IPS-15b (cell line): Measurements from ENCODE around the gene SCGB3A2.

Source experiments
- H3K27me3 ChIP-seq: one replicate; pipeline ENCODE4 v1.6.1; 2013; ENCODE audit warnings: low read length; ENCODE audit not compliant: control insufficient read depth, insufficient read depth
- H3K36me3 ChIP-seq: one replicate; pipeline ENCODE4 v1.6.1; 2013; ENCODE audit warnings: low read length; ENCODE audit not compliant: control insufficient read depth, insufficient read depth
- H3K4me1 ChIP-seq: one replicate; pipeline ENCODE4 v1.6.1; 2013; ENCODE audit warnings: mild to moderate bottlenecking, low read length; ENCODE audit not compliant: control insufficient read depth, insufficient read depth
- H3K4me3 ChIP-seq: one replicate; pipeline ENCODE4 v1.5.1; 2013; ENCODE audit warnings: low read depth, low read length
- H3K9ac ChIP-seq: one replicate; pipeline ENCODE4 v1.6.1; 2013; ENCODE audit warnings: low read depth, mild to moderate bottlenecking, low read length
- H3K9me3 ChIP-seq: one replicate; pipeline ENCODE4 v1.6.1; 2013; ENCODE audit warnings: mild to moderate bottlenecking, low read length; ENCODE audit not compliant: control insufficient read depth, insufficient read depth

The SCGB3A2 gene

GRCh38 chr5:147853372-147853987 is 25.0 kb upstream of the SCGB3A2 start:
- Histone ChIP-seq H3K27me3 (no peaks in the 10 kb centered on the region), H3K9ac (no peak overlapping the region), H3K9me3 (no peaks in the 10 kb centered on the region), H3K36me3 (no peaks in the 10 kb centered on the region), H3K4me1 (peaks cover 4% of the 10 kb centered on the region), H3K4me3 (no peak overlapping the region)

- H3K9ac ChIP-seq, result no peak overlapping the region
- H3K4me3 ChIP-seq, result no peak overlapping the region
- no peaks in the 10 kb centered on the region for H3K36me3 ChIP-seq
Measured at GRCh38 chr5:147854331-147854730, 24.2 kb upstream of the SCGB3A2 start.

GRCh38 chr5:147854894-147855773 is 23.4 kb upstream of the SCGB3A2 start:
- H3K9ac ChIP-seq, result no peak overlapping the region
- no peaks in the 10 kb centered on the region for H3K27me3 ChIP-seq
- no peak overlapping the region for H3K4me3 ChIP-seq
- no peaks in the 10 kb centered on the region for H3K9me3 ChIP-seq
- H3K4me1 ChIP-seq, result peaks cover 7% of the 10 kb centered on the region
- H3K36me3 ChIP-seq, result no peaks in the 10 kb centered on the region

More at GRCh38 chr5:147854331-147854730, 24.2 kb upstream of the SCGB3A2 start:
- Histone ChIP-seq H3K9me3 (no peaks in the 10 kb centered on the region), H3K4me1 (peaks cover 6% of the 10 kb centered on the region), H3K27me3 (no peaks in the 10 kb centered on the region)

- Histone ChIP-seq H3K4me1 (peaks cover 10% of the 10 kb centered on the region), H3K4me3 (no peak overlapping the region), H3K9ac (no peak overlapping the region)
Measured at GRCh38 chr5:147855774-147856069, 22.8 kb upstream of the SCGB3A2 start.

GRCh38 chr5:147856801-147857200 is 21.7 kb upstream of the SCGB3A2 start:
- H3K27me3 ChIP-seq, result no peaks in the 10 kb centered on the region

More at GRCh38 chr5:147855774-147856069, 22.8 kb upstream of the SCGB3A2 start:
- Histone ChIP-seq H3K27me3 (no peaks in the 10 kb centered on the region), H3K36me3 (no peaks in the 10 kb centered on the region), H3K9me3 (no peaks in the 10 kb centered on the region)

GRCh38 chr5:147857302-147858129 is 21.0 kb upstream of the SCGB3A2 start:
- H3K27me3 ChIP-seq, result no peaks in the 10 kb centered on the region
- no peak overlapping the region for H3K4me3 ChIP-seq
- no peaks in the 10 kb centered on the region for H3K9me3 ChIP-seq
- peaks cover 27% of the 10 kb centered on the region for H3K4me1 ChIP-seq
- H3K9ac ChIP-seq, result no peak overlapping the region
- H3K36me3 ChIP-seq, result no peaks in the 10 kb centered on the region

More at GRCh38 chr5:147856801-147857200, 21.7 kb upstream of the SCGB3A2 start:
- no peak overlapping the region for H3K4me3 ChIP-seq
- no peaks in the 10 kb centered on the region for H3K9me3 ChIP-seq
- peaks cover 21% of the 10 kb centered on the region for H3K4me1 ChIP-seq
- H3K9ac ChIP-seq, result no peak overlapping the region
- H3K36me3 ChIP-seq, result no peaks in the 10 kb centered on the region

- Histone ChIP-seq H3K9ac (no peak overlapping the region), H3K4me1 (peaks cover 36% of the 10 kb centered on the region), H3K9me3 (no peaks in the 10 kb centered on the region), H3K27me3 (no peaks in the 10 kb centered on the region), H3K4me3 (no peak overlapping the region), H3K36me3 (no peaks in the 10 kb centered on the region)
Measured at GRCh38 chr5:147858565-147858964, 19.9 kb upstream of the SCGB3A2 start.

GRCh38 chr5:147859962-147860640 is 18.4 kb upstream of the SCGB3A2 start:
- Histone ChIP-seq H3K9me3 (no peaks in the 10 kb centered on the region), H3K4me1 (peaks cover 44% of the 10 kb centered on the region), H3K4me3 (no peak overlapping the region), H3K36me3 (peaks cover 7% of the 10 kb centered on the region), H3K9ac (no peak overlapping the region), H3K27me3 (no peaks in the 10 kb centered on the region)

- Histone ChIP-seq H3K9me3 (no peaks in the 10 kb centered on the region), H3K4me3 (no peak overlapping the region), H3K27me3 (no peaks in the 10 kb centered on the region), H3K36me3 (peaks cover 7% of the 10 kb centered on the region), H3K9ac (no peak overlapping the region), H3K4me1 (peaks cover 44% of the 10 kb centered on the region)
Measured at GRCh38 chr5:147860641-147861025, 17.9 kb upstream of the SCGB3A2 start.

- H3K9ac ChIP-seq, result peak overlapping the region; percentile 26
- H3K9me3 ChIP-seq, result no peaks in the 10 kb centered on the region
- peak overlapping the region; percentile 11 for H3K4me3 ChIP-seq
- no peaks in the 10 kb centered on the region for H3K27me3 ChIP-seq
- H3K4me1 ChIP-seq, result peaks cover 46% of the 10 kb centered on the region
- peaks cover 7% of the 10 kb centered on the region for H3K36me3 ChIP-seq
Measured at GRCh38 chr5:147863454-147864158, 14.9 kb upstream of the SCGB3A2 start.

- peak overlapping the region; percentile 99 for H3K9ac ChIP-seq
- no peaks in the 10 kb centered on the region for H3K9me3 ChIP-seq
- peaks cover 27% of the 10 kb centered on the region for H3K36me3 ChIP-seq
- no peaks in the 10 kb centered on the region for H3K27me3 ChIP-seq
- peaks cover 12% of the 10 kb centered on the region for H3K4me1 ChIP-seq
- H3K4me3 ChIP-seq, result peak overlapping the region; percentile 64
Measured at GRCh38 chr5:147869112-147869511, 9.4 kb upstream of the SCGB3A2 start.
